K562 (cell line): Measurements from ENCODE around the gene CNR1. TPM values are rescaled to one million over a fixed set of nuclear protein-coding genes. Genes with fewer than 3 reads are reported as not detected.

Source experiments
- ATAC-seq: fragments of 200-7000 bp; cut with Tn5 transposase; 3 replicates; pipeline ENCODE4 v1.9.1; 2020; ENCODE audit warnings: moderate library complexity
- BruUV-seq: library from RNA; stranded (reverse); fragments of 400-500 nt; replicated peaks from 2 replicates; lab custom pipeline; 2021; lab: Mats Ljungman, UMichigan
- CTCF ChIA-PET: fragments of 300-600 bp; formaldehyde crosslinking; extraction: SDS; loops from one replicate; lab custom pipeline; 2021; ENCODE audit warnings: low intra/inter-chr PET ratio; lab: Yijun Ruan, JAX
- POLR2A ChIA-PET: fragments of 300-600, 350-650 bp; sonication (Branson Sonifier 250); formaldehyde crosslinking; extraction: SDS; loops from one replicate; lab custom pipeline; 2021; ENCODE audit warnings: antibody characterized with exemption, inconsistent platforms; lab: Yijun Ruan, JAX
- DNase-seq, 4 experiments: peaks; one replicate each; pipeline versions ENCODE4 v3.0.0 to v3.0.0-alpha.2; 2011 to 2018; ENCODE audit warnings: low spot score in 3 of 4, mixed read lengths in 3 of 4; ENCODE audit errors: extremely low read depth in 1 of 4
- FAIRE-seq: peaks from 2 replicates; lab custom pipeline; 2011; peaks lifted over from hg19 to GRCh38; lab: Jason Lieb, UNC
- H2AFZ ChIP-seq: 2 replicates; pipeline ENCODE4 v1.6.0; 2011; ENCODE audit warnings: low read depth, low read length, control low read depth, inconsistent platforms
- H3K27ac ChIP-seq: fragments of 200-600 bp; 3 replicates; pipeline ENCODE4 v1.8.0; 2011; ENCODE audit warnings: low read depth, mild to moderate bottlenecking, control low read depth, inconsistent platforms, low read length, moderate library complexity, mixed read lengths; ENCODE audit errors: extremely low read depth
- H3K27me3 ChIP-seq, 2 experiments: fragments of 300-600 bp in 1 of 2; 2 replicates in 1 of 2; 3 replicates in 1 of 2; pipeline versions ENCODE4 v1.6.0 to v1.8.0; 2011; ENCODE audit warnings: inconsistent platforms in 2 of 2, low read length in 2 of 2, mild to moderate bottlenecking in 1 of 2, mixed read lengths in 1 of 2, moderate library complexity in 1 of 2; ENCODE audit not compliant: control insufficient read depth in 2 of 2, insufficient read depth in 2 of 2
- H3K36me3 ChIP-seq: fragments of 300-600 bp; 3 replicates; pipeline ENCODE4 v1.8.0; 2011; ENCODE audit warnings: mild to moderate bottlenecking, low read length, inconsistent platforms; ENCODE audit not compliant: control insufficient read depth, insufficient read depth
- H3K4me1 ChIP-seq, 2 experiments: fragments of 200-600 bp in 1 of 2; replicated peaks in 1 of 2; 2 replicates in 1 of 2; 3 replicates in 1 of 2; pipeline versions ENCODE4 v1.5.1 to v1.8.0; 2011; ENCODE audit warnings: inconsistent platforms in 2 of 2, low read length in 2 of 2, mild to moderate bottlenecking in 1 of 2, mixed read lengths in 1 of 2, moderate library complexity in 1 of 2; ENCODE audit not compliant: control insufficient read depth in 2 of 2, insufficient read depth in 2 of 2
- H3K4me2 ChIP-seq: 2 replicates; pipeline ENCODE4 v1.6.1; 2011; ENCODE audit warnings: low read length, control low read depth, inconsistent platforms, mixed read lengths; ENCODE audit not compliant: insufficient read depth
- H3K4me3 ChIP-seq: fragments of 200-600 bp; sonication (generic), shearing (Covaris generic); 2 replicates; pipeline ENCODE4 v1.5.1; 2016; ENCODE audit warnings: control low read depth, inconsistent platforms
- H3K79me2 ChIP-seq: fragments of 200-600 bp; 3 replicates; pipeline ENCODE4 v1.8.0; 2011; ENCODE audit warnings: low read length, inconsistent platforms; ENCODE audit not compliant: control insufficient read depth, insufficient read depth
- H3K9ac ChIP-seq, 2 experiments: 2 replicates each; pipeline versions ENCODE4 v1.6.0 to v1.6.1; 2011; ENCODE audit warnings: low read depth in 2 of 2, low read length in 2 of 2, control low read depth in 1 of 2, inconsistent platforms in 1 of 2, mild to moderate bottlenecking in 1 of 2, mixed read lengths in 1 of 2; ENCODE audit not compliant: insufficient read depth in 1 of 2
- H3K9me1 ChIP-seq: one replicate; pipeline ENCODE4 v1.6.0; 2011; ENCODE audit warnings: inconsistent platforms, mild to moderate bottlenecking, low read length, moderate library complexity; ENCODE audit not compliant: control insufficient read depth, insufficient read depth
- H3K9me3 ChIP-seq: replicated peaks from 2 replicates; pipeline ENCODE4 v1.5.1; 2011; ENCODE audit warnings: low read depth, low read length, inconsistent platforms; ENCODE audit not compliant: control insufficient read depth, insufficient read depth
- H4K20me1 ChIP-seq: replicated peaks from 2 replicates; pipeline ENCODE4 v1.6.1; 2011; ENCODE audit warnings: low read length, inconsistent platforms, mixed read lengths; ENCODE audit not compliant: control insufficient read depth, insufficient read depth
- EHMT2 ChIP-seq: fragments of 450-650 bp; IDR thresholded peaks from 2 replicates; pipeline ENCODE4 v1.6.1; 2018; ENCODE audit warnings: antibody characterized with exemption
- NELFE ChIP-seq: IDR thresholded peaks from 2 replicates; pipeline ENCODE4 v1.6.1; 2011; ENCODE audit warnings: mild to moderate bottlenecking; ENCODE audit not compliant: insufficient read depth, insufficient read length
- PPARD ChIP-seq: fragments of 250-450 bp; sonication (Bioruptor Pico); IDR thresholded peaks from 2 replicates; pipeline ENCODE4 v1.8.0; 2022; ENCODE audit warnings: inconsistent platforms, mild to moderate bottlenecking, moderate library complexity
- TAF9B ChIP-seq: fragments of 450-650 bp; IDR thresholded peaks from 2 replicates; pipeline ENCODE4 v1.6.1; 2018; ENCODE audit warnings: mild to moderate bottlenecking; ENCODE audit not compliant: partially characterized antibody
- ZNF253 ChIP-seq: fragments of 250-450 bp; sonication (Bioruptor Pico); conservative IDR thresholded peaks from 2 replicates; pipeline ENCODE4 v1.6.1; 2021; ENCODE audit warnings: mild to moderate bottlenecking
- ZNF3 ChIP-seq: fragments of 250-450 bp; sonication (Bioruptor Pico); IDR thresholded peaks from 2 replicates; pipeline ENCODE4 v1.5.0; 2021; ENCODE audit warnings: mild to moderate bottlenecking, moderate library complexity
- ZNF586 ChIP-seq: fragments of 450-650 bp; formaldehyde crosslinking; conservative IDR thresholded peaks from 2 replicates; pipeline ENCODE4 v1.4.0; 2020; ENCODE audit warnings: mild to moderate bottlenecking, moderate library complexity
- WGBS: fragments of 100-300 bp; shearing (Covaris generic); methylation state at CpG from one replicate; pipeline ENCODE4 v1.1.6; 2016; ENCODE audit warnings: low coverage, mixed read lengths; ENCODE audit not compliant: insufficient coverage; ENCODE audit errors: missing lambda C conversion rate; 5-methylcytosine and 5-hydroxymethylcytosine counted together
- in situ Hi-C: fragments of 300-500 bp; cut with MboI; formaldehyde crosslinking; loops from 4 replicates; pipeline ENCODE4 v1.15.0; 2018; ENCODE audit warnings: inconsistent platforms, mixed read lengths
- intact Hi-C: fragments of 100-400 bp; cut with micrococcal nuclease; formaldehyde crosslinking; loops from 2 replicates; pipeline ENCODE4 v1.14.2; 2022
- polyA plus RNA-seq, 8 experiments: library from polyadenylated mRNA; depleted of rRNA in 4 of 8; stranded (reverse) in 5 of 8; unstranded in 3 of 8; fragments of >200 nt; fragmentation: Nextera tagmentation in 2 of 8; fragmentation: Illumina TruSeq in 1 of 8; extraction: Ambion mirVana in 2 of 8; extraction: Trizol in 1 of 8; gene quantifications; 2 replicates each; pipeline versions ENCODE4 v1.2.1 to v1.2.3, GENCODE V29; 2011 to 2014; ENCODE audit warnings: inconsistent platforms in 1 of 8, missing spikeins in 1 of 8
- total RNA-seq, 7 experiments: library from RNA; depleted of rRNA in 6 of 7; stranded (reverse); fragments of >200 nt in 6 of 7; fragmentation: Illumina TruSeq in 2 of 7; extraction: Trizol in 2 of 7; gene quantifications; 2 replicates each; pipeline versions ENCODE4 v1.2.1 to v1.2.3, GENCODE V29; 2011 to 2021; ENCODE audit warnings: low replicate concordance in 1 of 7

Gene CNR1
- total and polyA plus RNA-seq, 9 of the 15 experiments (the other 6 are each of a cell fraction or from before 2014, with no cell fraction given) = 0.50 to 1.9 (median 1.2) TPM; not detected in 1

DNA sequence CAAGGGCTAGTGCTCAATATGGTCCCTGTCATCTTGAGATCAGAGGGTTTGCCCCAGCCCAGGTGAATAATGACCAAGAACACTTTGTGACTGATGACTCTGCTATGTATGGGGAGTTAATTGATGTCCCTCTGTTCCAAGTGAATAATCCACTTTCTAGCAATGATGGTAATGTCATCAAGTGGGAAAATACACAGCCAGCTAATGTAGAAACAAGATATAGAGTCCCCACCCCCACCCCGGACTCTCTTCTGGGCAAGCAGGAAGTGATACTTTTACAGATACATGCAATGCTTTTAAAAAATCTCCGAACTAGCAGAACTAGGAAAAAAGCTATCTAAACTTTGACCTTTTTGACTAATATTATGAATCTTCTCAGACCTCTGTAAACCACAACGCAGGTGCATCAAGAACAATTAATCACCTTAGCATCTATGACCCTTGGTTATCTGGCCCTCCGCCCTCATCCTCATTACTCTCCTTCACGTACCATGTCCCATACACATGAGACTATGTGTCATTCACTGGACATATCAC, 30.5 kb downstream of the CNR1 start:
- POLR2A ChIA-PET = no interaction called here
- Histone ChIP-seq H3K27ac (no peak overlapping the region), H3K9me3 (no peaks in the 10 kb centered on the region), H3K36me3 (no peaks in the 10 kb centered on the region), H3K9ac (no peak overlapping the region), H3K9me1 (no peaks in the 10 kb centered on the region), H3K4me1 (no peaks in the 10 kb centered on the region), H4K20me1 (no peaks in the 10 kb centered on the region), H3K27me3 (no peaks in the 10 kb centered on the region), H3K79me2 (no peaks in the 10 kb centered on the region), H2AFZ (no peak overlapping the region), H3K4me2 (no peak overlapping the region), H3K4me3 (no peak overlapping the region)
- BruUV-seq = no TSS peak
- intact Hi-C loops (no loop called here), in situ Hi-C loops (no loop called here)
- no peak for ATAC-seq
- no peak for DNase-seq
- no peak for FAIRE-seq
- WGBS = 3% methylated on average over 5 of the region's 5 CpGs
- TF ChIP-seq PPARD (CRISPR knock-in tag) (no peak), NELFE (no peak), TAF9B (no peak), ZNF586 (CRISPR knock-in tag) (no peak)
- CTCF ChIA-PET = no interaction called here

- Histone ChIP-seq H3K9me3 (no peaks in the 10 kb centered on the region), H3K9ac (no peak overlapping the region), H3K27me3 (no peaks in the 10 kb centered on the region), H3K36me3 (no peaks in the 10 kb centered on the region), H3K4me1 (no peaks in the 10 kb centered on the region), H3K9me1 (no peaks in the 10 kb centered on the region), H3K79me2 (no peaks in the 10 kb centered on the region), H4K20me1 (no peaks in the 10 kb centered on the region), H3K4me3 (no peak overlapping the region), H3K4me2 (no peak overlapping the region), H3K27ac (no peak overlapping the region), H2AFZ (no peak overlapping the region)
- intact Hi-C loops = no loop called here
- ATAC-seq (no peak), FAIRE-seq (no peak), DNase-seq (no peak)
- ChIA-PET CTCF (no interaction called here), POLR2A (no interaction called here)
- in situ Hi-C loops = no loop called here
- 2% methylated on average over 4 of the region's 4 CpGs for WGBS
- TF ChIP-seq NELFE (no peak), ZNF3 (no peak), ZNF253 (no peak), EHMT2 (no peak)
- BruUV-seq = no TSS peak
Measured at GRCh38 chr6:88134575-88134974, 31.6 kb downstream of the CNR1 start.
